Effector memory CD4-positive, alpha-beta T cell (primary cell): ENCODE data around the gene TC2N.
"Not testable (repeated sequence)": the region's sequence is repeated elsewhere in the genome, so short reads cannot be mapped to it uniquely, and the experiment has no call there.

Source experiments
- DNase-seq, 3 donors: peaks; one replicate each; pipeline ENCODE4 v3.0.0-alpha.2; 2020
- H3K27ac ChIP-seq: 2 replicates; pipeline ENCODE4 v1.7.0; 2013; ENCODE audit warnings: mild to moderate bottlenecking, low read length, moderate library complexity; ENCODE audit not compliant: insufficient read depth, poor library complexity, severe bottlenecking
- H3K27me3 ChIP-seq: replicated peaks from 2 replicates; pipeline ENCODE4 v1.7.0; 2013; ENCODE audit warnings: mild to moderate bottlenecking, low read length; ENCODE audit not compliant: insufficient read depth, control insufficient read depth, poor library complexity, severe bottlenecking
- H3K36me3 ChIP-seq: 2 replicates; pipeline ENCODE4 v1.7.0; 2013; ENCODE audit warnings: mild to moderate bottlenecking, low read length, moderate library complexity; ENCODE audit not compliant: control insufficient read depth, insufficient read depth
- H3K4me1 ChIP-seq: 2 replicates; pipeline ENCODE4 v1.7.0; 2013; ENCODE audit warnings: low read length, mild to moderate bottlenecking; ENCODE audit not compliant: control insufficient read depth, insufficient read depth, poor library complexity, severe bottlenecking
- H3K4me3 ChIP-seq: 2 replicates; pipeline ENCODE4 v1.7.0; 2013; ENCODE audit warnings: low read length, low read depth, mild to moderate bottlenecking; ENCODE audit not compliant: insufficient read depth, poor library complexity, severe bottlenecking
- H3K9me3 ChIP-seq: 2 replicates; pipeline ENCODE4 v1.7.0; 2013; ENCODE audit warnings: mild to moderate bottlenecking, low read length, moderate library complexity; ENCODE audit not compliant: control insufficient read depth

TC2N gene

DNA sequence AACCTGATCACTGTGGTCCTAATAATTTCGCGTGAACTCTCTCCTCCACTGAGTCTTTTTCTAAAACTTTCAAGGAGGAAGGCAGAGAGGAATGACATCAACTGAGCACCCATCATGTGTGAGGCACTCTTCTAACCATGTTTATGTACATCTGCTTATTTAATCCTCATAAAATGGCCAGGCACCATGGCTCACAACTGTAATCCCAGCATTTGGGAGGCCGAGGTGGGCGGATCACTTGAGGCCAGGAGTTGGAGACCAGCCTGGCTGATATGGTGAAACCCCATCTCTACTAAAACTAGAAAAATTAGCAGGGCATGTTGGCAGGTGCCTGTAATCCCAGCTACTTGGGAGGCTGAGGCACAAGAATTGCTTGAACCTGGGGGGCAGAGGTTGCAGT is 4.1 kb upstream of the TC2N start:
- H3K4me1 ChIP-seq: peaks cover 80% of the 10 kb centered on the region
- H3K36me3 ChIP-seq, DNase-seq, H3K27me3 ChIP-seq, H3K9me3 ChIP-seq: not testable (repeated sequence)
- peak overlapping the region; percentile 35 for H3K4me3 ChIP-seq
- peak overlapping the region; percentile 88 for H3K27ac ChIP-seq

DNA sequence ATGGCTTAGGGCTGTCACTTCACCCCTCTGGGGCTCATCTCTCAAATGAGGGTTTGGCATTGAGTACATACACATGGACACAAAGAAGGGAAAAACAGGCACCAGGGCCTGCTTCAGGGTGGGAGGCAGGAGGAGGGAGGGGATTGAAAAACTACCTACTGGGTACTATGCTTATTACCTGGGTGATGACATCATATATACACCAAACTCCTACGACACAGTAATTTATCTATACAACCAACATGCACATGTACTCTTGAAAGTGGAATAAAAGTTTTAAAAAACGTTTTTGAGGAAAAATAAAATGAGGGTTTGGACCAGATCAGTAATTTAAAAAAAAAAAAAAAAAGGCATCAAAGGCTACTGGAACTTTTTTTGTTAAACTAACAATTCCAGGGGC is 3.6 kb upstream of the TC2N start:
- H3K27ac ChIP-seq: peak overlapping the region; percentile 88
- DNase-seq: no peak

DNA sequence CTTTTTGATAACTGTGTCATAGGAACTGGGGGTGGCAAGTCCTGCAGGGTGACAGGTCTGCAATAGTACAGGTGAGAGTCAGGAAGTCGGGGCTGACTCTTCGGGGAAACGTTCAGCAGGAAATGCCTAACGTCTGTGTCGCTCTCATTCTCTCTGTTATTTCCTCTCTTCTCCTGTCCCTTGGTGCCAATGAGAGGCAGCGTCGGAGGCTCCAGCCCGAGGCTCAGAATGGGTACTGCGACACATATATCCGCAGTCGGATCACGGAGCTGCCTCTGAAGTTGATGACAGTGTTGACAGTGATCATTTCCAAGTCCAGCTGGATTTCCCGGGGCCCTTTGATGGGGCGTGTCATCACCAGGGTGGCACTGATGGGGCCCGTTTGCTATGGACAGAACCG is 2.7 kb upstream of the TC2N start:
- Histone ChIP-seq H3K9me3 (no peaks in the 10 kb centered on the region), H3K4me1 (peaks cover 71% of the 10 kb centered on the region), H3K27me3 (no peaks in the 10 kb centered on the region), H3K4me3 (peak overlapping the region; percentile 14), H3K36me3 (no peaks in the 10 kb centered on the region), H3K27ac (peak overlapping the region; percentile 88)
- DNase-seq: peak; percentile 61 to 75 (median 68)

More for the DNA sequence above, 3.6 kb upstream of the TC2N start:
- Histone ChIP-seq H3K4me3 (peak overlapping the region; percentile 16), H3K4me1 (peaks cover 80% of the 10 kb centered on the region), H3K27me3 (no peaks in the 10 kb centered on the region), H3K9me3 (no peaks in the 10 kb centered on the region), H3K36me3 (no peaks in the 10 kb centered on the region)

DNA sequence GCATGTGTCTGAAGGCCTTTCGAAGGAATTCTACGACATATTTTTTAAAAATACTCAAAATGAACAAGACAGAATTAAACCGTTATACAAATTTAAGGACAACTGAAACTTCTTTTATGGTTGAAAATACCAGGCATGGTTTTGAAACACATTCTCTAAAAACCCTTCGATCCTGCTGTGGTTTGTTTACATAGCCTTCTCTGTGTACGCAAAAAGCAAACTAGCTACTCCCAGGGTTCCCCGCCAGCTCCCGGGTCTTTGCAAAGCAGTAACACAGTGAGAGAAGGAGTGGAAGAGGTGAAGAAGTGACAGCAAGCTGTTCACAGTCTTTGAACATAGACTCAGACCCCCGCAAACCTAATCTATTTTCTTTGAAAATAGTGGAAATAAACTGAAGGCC is 2.2 kb upstream of the TC2N start:
- H3K4me3 ChIP-seq: peak overlapping the region; percentile 7
- peak overlapping the region; percentile 88 for H3K27ac ChIP-seq

DNA sequence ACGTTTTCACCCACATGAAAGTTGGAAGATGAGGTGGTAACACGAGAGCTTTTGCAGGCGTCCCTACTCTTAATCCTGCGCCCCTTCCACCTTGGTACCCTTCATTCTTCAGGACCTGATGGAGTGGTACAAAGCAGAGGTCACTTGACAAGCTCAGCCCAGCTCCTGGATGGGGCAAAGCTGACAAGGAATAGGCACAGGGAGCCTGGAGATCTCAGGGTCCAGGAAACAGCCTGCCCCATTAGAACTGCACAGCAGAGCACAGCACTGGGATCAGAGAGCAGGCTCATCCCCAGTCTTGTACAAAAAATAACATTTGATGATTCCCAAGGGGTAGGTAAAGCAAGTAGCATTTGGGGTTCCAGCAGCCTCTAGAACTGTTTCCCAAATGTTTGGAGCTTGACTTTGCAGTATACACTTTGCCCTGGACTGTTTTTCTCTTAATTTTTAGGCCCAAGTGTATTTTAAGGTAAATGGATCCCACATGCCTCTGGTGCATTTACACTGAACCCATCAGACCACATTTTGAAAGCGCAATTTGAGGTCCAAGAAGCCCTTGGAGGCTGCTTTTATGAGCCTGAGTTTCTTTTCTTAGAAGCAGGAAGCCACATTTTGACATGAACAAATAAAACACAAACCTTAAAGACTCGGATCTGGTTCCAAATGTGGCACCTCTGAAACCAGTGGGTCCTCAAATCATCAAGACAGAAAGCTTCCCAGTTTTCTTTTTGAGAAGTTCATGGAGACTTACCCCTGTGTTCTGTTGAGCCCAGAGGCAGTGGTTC is 633 bp downstream of the TC2N start:
- peaks cover 56% of the 10 kb centered on the region for H3K4me1 ChIP-seq
- H3K27me3 ChIP-seq: no peaks in the 10 kb centered on the region
- peak overlapping the region; percentile 66 for H3K4me3 ChIP-seq

More for the DNA sequence above, 2.2 kb upstream of the TC2N start:
- no peaks in the 10 kb centered on the region for H3K36me3 ChIP-seq
- H3K9me3 ChIP-seq: no peaks in the 10 kb centered on the region
- H3K4me1 ChIP-seq: peaks cover 68% of the 10 kb centered on the region
- H3K27me3 ChIP-seq: no peaks in the 10 kb centered on the region
- DNase-seq: no peak

DNA sequence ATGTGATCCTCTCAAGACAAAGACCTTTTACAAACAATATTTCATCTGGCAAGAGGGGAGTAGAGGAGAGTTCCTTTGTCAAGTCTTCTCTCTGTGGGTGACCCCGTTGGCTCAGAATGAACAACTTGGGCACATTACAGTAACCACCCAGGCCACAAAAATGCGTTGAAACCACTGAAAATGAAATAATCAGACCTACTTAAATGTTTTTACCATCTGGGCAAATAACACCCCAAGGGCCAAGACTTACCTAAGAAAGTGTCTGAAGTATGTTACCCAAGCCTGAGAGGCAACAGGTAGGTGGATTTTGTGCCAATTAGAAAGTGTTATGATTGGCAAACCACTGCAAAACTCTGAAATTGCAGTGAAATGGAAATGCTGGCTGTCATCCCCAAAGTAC is 1.3 kb downstream of the TC2N start:
- Histone ChIP-seq H3K27ac (peak overlapping the region; percentile 88), H3K36me3 (peaks cover 15% of the 10 kb centered on the region), H3K4me1 (peaks cover 56% of the 10 kb centered on the region), H3K4me3 (peak overlapping the region; percentile 66), H3K27me3 (no peaks in the 10 kb centered on the region), H3K9me3 (no peaks in the 10 kb centered on the region)
- DNase-seq: no peak

More for the DNA sequence above, 633 bp downstream of the TC2N start:
- Histone ChIP-seq H3K27ac (peak overlapping the region; percentile 88), H3K36me3 (peaks cover 15% of the 10 kb centered on the region), H3K9me3 (no peaks in the 10 kb centered on the region)
- DNase-seq: no peak

DNA sequence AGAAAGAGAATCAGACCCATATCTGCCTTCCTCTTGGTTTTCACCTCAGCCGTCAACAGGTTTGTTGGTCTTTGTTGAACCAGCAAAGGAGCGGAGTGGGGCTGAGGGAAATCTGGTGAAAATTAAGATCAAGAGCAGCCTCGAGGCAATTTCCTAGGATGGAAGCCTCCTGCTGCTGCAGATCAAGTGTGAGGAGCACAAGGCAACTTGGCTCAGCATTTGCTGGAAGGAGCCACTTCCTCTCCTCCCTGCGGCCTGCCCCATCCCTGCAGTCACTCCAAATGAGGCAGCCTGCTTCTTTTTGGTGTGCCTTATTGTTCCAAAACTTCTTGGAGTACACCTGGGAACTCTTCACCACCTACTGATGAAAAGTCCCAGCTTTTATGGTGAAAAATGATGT is 4.9 kb downstream of the TC2N start:
- Histone ChIP-seq H3K9me3 (no peaks in the 10 kb centered on the region), H3K4me1 (peaks cover 40% of the 10 kb centered on the region), H3K36me3 (peaks cover 45% of the 10 kb centered on the region), H3K27ac (peak overlapping the region; percentile 55), H3K27me3 (no peaks in the 10 kb centered on the region), H3K4me3 (peak overlapping the region; percentile 4)
- DNase-seq: no peak

DNA sequence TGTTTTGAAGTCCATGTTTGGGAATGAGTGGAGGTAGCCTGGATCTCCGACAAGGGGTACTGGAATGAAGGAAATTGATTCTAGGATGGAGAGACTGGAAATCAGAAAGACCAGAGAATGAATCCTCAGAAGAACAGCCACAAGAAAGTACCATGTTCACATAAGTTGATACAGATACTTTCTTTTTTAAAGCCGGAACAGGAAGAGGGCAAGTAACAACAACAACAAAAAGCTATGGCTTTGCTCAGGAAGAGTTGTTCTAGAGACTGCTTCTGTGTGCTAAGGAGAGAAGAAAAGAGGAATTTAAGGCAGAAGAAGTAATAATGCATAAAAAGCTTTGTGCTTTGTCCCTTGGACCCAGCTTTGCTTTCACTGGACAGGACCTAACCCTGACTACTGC is 6.2 kb downstream of the TC2N start:
- H3K9me3 ChIP-seq: no peaks in the 10 kb centered on the region

DNA sequence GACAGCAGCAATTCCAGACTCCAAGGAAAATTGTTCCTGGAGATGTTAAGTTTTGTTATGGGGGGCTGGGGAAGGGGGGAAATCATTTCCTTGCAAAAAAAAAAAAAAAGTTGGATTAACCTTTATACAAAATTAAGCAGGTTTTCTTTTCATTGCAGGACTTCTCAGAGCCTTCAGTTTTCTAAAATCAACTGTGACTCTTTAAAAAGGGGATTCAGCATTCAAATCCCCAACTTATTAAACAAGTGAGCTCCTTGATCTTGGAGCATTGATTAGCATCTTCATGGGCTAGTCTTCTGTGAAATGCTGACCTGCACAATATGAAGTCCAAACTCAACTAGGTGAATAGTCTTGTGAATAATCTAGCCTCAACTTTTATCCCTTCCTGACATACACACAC is 7.1 kb downstream of the TC2N start:
- peak overlapping the region; percentile 55 for H3K27ac ChIP-seq
- peaks cover 54% of the 10 kb centered on the region for H3K36me3 ChIP-seq
- no peak for DNase-seq
- peaks cover 50% of the 10 kb centered on the region for H3K4me1 ChIP-seq
- no peak overlapping the region for H3K4me3 ChIP-seq
- H3K27me3 ChIP-seq: no peaks in the 10 kb centered on the region
- H3K9me3 ChIP-seq: no peaks in the 10 kb centered on the region

More for the DNA sequence above, 6.2 kb downstream of the TC2N start:
- Histone ChIP-seq H3K27ac (peak overlapping the region; percentile 55), H3K4me3 (no peak overlapping the region), H3K4me1 (peaks cover 45% of the 10 kb centered on the region), H3K36me3 (peaks cover 54% of the 10 kb centered on the region), H3K27me3 (no peaks in the 10 kb centered on the region)
- no peak for DNase-seq

DNA sequence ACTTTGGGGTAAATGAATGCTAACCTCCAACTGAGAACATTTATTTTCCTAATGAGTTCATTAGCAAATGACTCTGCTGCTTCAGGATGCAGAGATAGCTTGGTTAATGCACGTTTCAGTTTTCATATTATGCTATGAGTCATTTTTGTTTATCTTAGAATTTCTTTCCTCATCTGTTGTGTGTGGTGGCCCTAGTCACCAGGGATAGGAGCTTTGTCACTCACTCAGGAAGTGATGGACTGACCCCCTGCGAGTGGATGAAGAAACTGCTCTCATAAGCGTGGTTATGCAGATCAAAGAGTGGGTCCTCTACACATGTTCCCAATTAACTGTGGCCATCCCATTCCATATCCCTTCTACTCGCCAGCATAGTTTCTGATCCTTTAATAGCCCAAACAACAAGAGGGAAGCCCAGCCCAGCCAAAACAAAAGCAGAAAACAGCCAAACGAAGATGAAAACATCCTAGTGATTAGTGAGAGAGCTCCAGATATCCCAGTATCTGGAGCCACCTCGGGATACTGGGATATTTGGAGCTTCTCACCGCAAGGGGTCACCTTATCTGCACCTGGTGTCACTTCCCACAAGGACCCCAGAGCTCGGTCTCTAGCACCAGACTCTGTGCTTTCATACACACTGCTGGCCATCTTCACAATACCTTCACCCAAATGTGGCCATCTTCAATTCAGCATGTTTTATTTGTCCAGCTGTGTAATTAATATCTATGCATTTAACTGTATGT is 8.6 kb downstream of the TC2N start:
- H3K4me3 ChIP-seq: no peak overlapping the region
- H3K27me3 ChIP-seq: no peaks in the 10 kb centered on the region
- no peaks in the 10 kb centered on the region for H3K9me3 ChIP-seq
- peaks cover 62% of the 10 kb centered on the region for H3K36me3 ChIP-seq
- DNase-seq: no peak
- H3K4me1 ChIP-seq: peaks cover 60% of the 10 kb centered on the region
- no peak overlapping the region for H3K27ac ChIP-seq
